Sigmoid colon (tissue), 7 donors: ENCODE data around the gene VWA5A. TPM values are rescaled to one million over a fixed set of nuclear protein-coding genes. Genes with fewer than 3 reads are reported as not detected.

ENCODE experiments used
- DNase-seq: peaks from one replicate; pipeline ENCODE4 v3.0.0-alpha.2; 2019
- H3K27ac ChIP-seq, 4 donors: fragments of 200-600 bp; sonication (generic); one replicate each; pipeline ENCODE4 v1.5.1; 2016 to 2019; ENCODE audit warnings: mild to moderate bottlenecking in 1 of 4
- H3K27me3 ChIP-seq, 3 donors: fragments of 200-600 bp; sonication (generic); one replicate each; pipeline ENCODE4 v1.5.1; 2019; ENCODE audit warnings: mild to moderate bottlenecking in 1 of 3
- H3K36me3 ChIP-seq, 4 donors: fragments of 200-600 bp; sonication (generic); one replicate each; pipeline ENCODE4 v1.5.1; 2016 to 2019
- H3K4me1 ChIP-seq, 4 donors: fragments of 200-600 bp; sonication (generic); one replicate each; pipeline ENCODE4 v1.5.1; 2017 to 2019
- H3K4me3 ChIP-seq, 4 donors: fragments of 200-600 bp; sonication (generic); one replicate each; pipeline ENCODE4 v1.5.1; 2017 to 2019; ENCODE audit warnings: mild to moderate bottlenecking in 2 of 4, moderate library complexity in 1 of 4
- H3K9me3 ChIP-seq, 4 donors: fragments of 200-600 bp in 3 of 4; sonication (generic) in 3 of 4; one replicate each; pipeline versions ENCODE4 v1.5.1 to v1.6.1; 2013 to 2019
- CTCF ChIP-seq, 4 experiments: fragments of 450-650 bp in 3 of 4; fragments of 200-600 bp in 1 of 4; IDR thresholded peaks; one replicate each; pipeline ENCODE4 v1.5.1; 2016 to 2019; ENCODE audit warnings: antibody characterized with exemption in 4 of 4, mild to moderate bottlenecking in 3 of 4, moderate library complexity in 2 of 4
- EP300 ChIP-seq, 4 donors: sonication (generic); formaldehyde crosslinking; IDR thresholded peaks; one replicate each; pipeline ENCODE4 v1.6.1; 2017; ENCODE audit warnings: antibody characterized with exemption in 4 of 4
- POLR2A ChIP-seq, 2 donors: fragments of 450-650 bp; IDR thresholded peaks; one replicate each; pipeline ENCODE4 v1.6.1; 2016; ENCODE audit warnings: antibody characterized with exemption in 2 of 2, mild to moderate bottlenecking in 2 of 2, moderate library complexity in 2 of 2
- POLR2AphosphoS5 ChIP-seq, 4 donors: sonication (generic); formaldehyde crosslinking; IDR thresholded peaks; one replicate each; pipeline ENCODE4 v1.6.1; 2017; ENCODE audit warnings: antibody characterized with exemption in 4 of 4
- WGBS, 2 donors: extraction: QIAGEN DNeasy Blood & Tissue Kit; methylation state at CpG; one replicate each; pipeline ENCODE4 v1.1.7; 2013; 5-methylcytosine and 5-hydroxymethylcytosine counted together
- intact Hi-C: fragments of 100-400 bp; cut with DNase I; formaldehyde crosslinking; loops from one replicate; pipeline ENCODE4 v1.15.1; 2023
- polyA plus RNA-seq, 3 donors: library from polyadenylated mRNA; stranded (reverse); fragments of 200-250 nt; gene quantifications; one replicate each; pipeline ENCODE4 v1.2.3, GENCODE V29; 2013
- total RNA-seq, 4 donors: library from RNA; depleted of rRNA; stranded (reverse); fragments of >200 nt; gene quantifications; one replicate each; pipeline ENCODE4 v1.1.0, GENCODE V29; 2016
- donor health status: healthy with polysubstance abuse.
- donor health status: Bipolar disorder and iron deficiency.
- donor health status: healthy.

The VWA5A gene
- total and polyA plus RNA-seq, 7 donors: 14.2 to 43.8 (median 16.6) TPM

- peaks cover 0 to 25% (median 7%) of the 10 kb centered on the region in 3 donors for H3K27me3 ChIP-seq
- no peak overlapping the region for H3K4me3 ChIP-seq
- 81 to 84% methylated on average over 8 of the region's 8 CpGs for whole genome bisulfite sequencing, 2 donors
- DNase-seq: no peak
- no peaks in the 10 kb centered on the region for H3K36me3 ChIP-seq
- TF ChIP-seq POLR2A (IDR thresholded peaks at IDR 0.05): no peak
- TF ChIP-seq POLR2AphosphoS5 (IDR thresholded peaks at IDR 0.05): no peak
- no peak for TF ChIP-seq CTCF (IDR thresholded peaks at IDR 0.05)
- no peak for TF ChIP-seq EP300 (IDR thresholded peaks at IDR 0.05)
- intact Hi-C loops: no loop called here
- H3K9me3 ChIP-seq: no peaks in the 10 kb centered on the region
- no peak overlapping the region for H3K27ac ChIP-seq
- H3K4me1 ChIP-seq: peaks cover 0 to 10% (median 8%) of the 10 kb centered on the region in 4 donors
Measured at GRCh38 chr11:124080327-124081001, 34.8 kb upstream of the VWA5A start.

GRCh38 chr11:124081483-124081882 lies 33.8 kb upstream of the VWA5A start:
- no peak for TF ChIP-seq CTCF (IDR thresholded peaks at IDR 0.05)
- TF ChIP-seq EP300 (IDR thresholded peaks at IDR 0.05): no peak
- TF ChIP-seq POLR2A (IDR thresholded peaks at IDR 0.05): no peak
- TF ChIP-seq POLR2AphosphoS5 (IDR thresholded peaks at IDR 0.05): no peak
- peaks cover 0 to 2% (median 0%) of the 10 kb centered on the region in 4 donors for H3K4me1 ChIP-seq
- H3K9me3 ChIP-seq: no peaks in the 10 kb centered on the region
- no peak overlapping the region for H3K27ac ChIP-seq
- DNase-seq: no peak
- H3K36me3 ChIP-seq: no peaks in the 10 kb centered on the region
- intact Hi-C loops: no loop called here
- WGBS, 2 donors: 88% methylated on average over 3 of the region's 3 CpGs
- H3K4me3 ChIP-seq: no peak overlapping the region
- H3K27me3 ChIP-seq: peaks cover 0 to 15% (median 0%) of the 10 kb centered on the region in 3 donors

GRCh38 chr11:124082371-124082770 lies 32.9 kb upstream of the VWA5A start:
- no peak for DNase-seq
- no peak overlapping the region for H3K4me3 ChIP-seq
- H3K27me3 ChIP-seq: peaks cover 0 to 10% (median 0%) of the 10 kb centered on the region in 3 donors
- no peaks in the 10 kb centered on the region for H3K36me3 ChIP-seq
- H3K9me3 ChIP-seq: no peaks in the 10 kb centered on the region
- no peaks in the 10 kb centered on the region for H3K4me1 ChIP-seq
- no peak for TF ChIP-seq EP300 (IDR thresholded peaks at IDR 0.05)
- TF ChIP-seq POLR2A (IDR thresholded peaks at IDR 0.05): no peak
- TF ChIP-seq POLR2AphosphoS5 (IDR thresholded peaks at IDR 0.05): no peak
- TF ChIP-seq CTCF (IDR thresholded peaks at IDR 0.05): no peak
- intact Hi-C loops: no loop called here
- H3K27ac ChIP-seq: no peak overlapping the region
- WGBS, 2 donors: 90 to 92% methylated on average over 4 of the region's 4 CpGs

- Histone ChIP-seq H3K27ac (no peak overlapping the region), H3K36me3 (no peaks in the 10 kb centered on the region), H3K4me3 (no peak overlapping the region), H3K9me3 (no peaks in the 10 kb centered on the region), H3K4me1 (no peaks in the 10 kb centered on the region), H3K27me3 (no peaks in the 10 kb centered on the region)
- TF ChIP-seq POLR2AphosphoS5 (IDR thresholded peaks at IDR 0.05): no peak
- no peak for TF ChIP-seq EP300 (IDR thresholded peaks at IDR 0.05)
- TF ChIP-seq CTCF (IDR thresholded peaks at IDR 0.05): no peak
- no peak for TF ChIP-seq POLR2A (IDR thresholded peaks at IDR 0.05)
- intact Hi-C loops: no loop called here
- DNase-seq: no peak
- 74 to 86% methylated on average over 3 of the region's 3 CpGs for WGBS, 2 donors
Measured at GRCh38 chr11:124085583-124085982, 29.7 kb upstream of the VWA5A start.
